Sciatic nerve (tissue), 2 donors: ENCODE data around the gene TPSG1. TPM values are rescaled to one million over a fixed set of nuclear protein-coding genes. Genes with fewer than 3 reads are reported as not detected.
"Not testable (repeated sequence)": the region's sequence is repeated elsewhere in the genome, so short reads cannot be mapped to it uniquely, and the experiment has no call there.

Experiments
- ATAC-seq: fragments of 200-7000 bp; cut with Tn5 transposase; one replicate; pipeline ENCODE4 v1.9.1; 2020; ENCODE audit warnings: mild to moderate bottlenecking, moderate library complexity
- DNase-seq: peaks from one replicate; pipeline ENCODE4 v3.0.0-alpha.2; 2020; ENCODE audit warnings: low spot score
- intact Hi-C: fragments of 100-400 bp; cut with DNase I; formaldehyde crosslinking; loops from one replicate; pipeline ENCODE4 v1.14.2; 2022
- total RNA-seq: library from RNA; stranded (reverse); fragmentation: NEBNext Ultra II Directional; extraction: Animal tissue kit (Norgen Biotek cat#: 25700); gene quantifications from one replicate; pipeline ENCODE4 v1.2.1, GENCODE V29; 2021
- donor health status: DM: no; HTN: no; CAD: no.
- donor health status: DM: no; HTN: no; CAD: no.

TPSG1 gene
- total RNA-seq, 1 donor from 2014 or later = 0.45 TPM

DNA sequence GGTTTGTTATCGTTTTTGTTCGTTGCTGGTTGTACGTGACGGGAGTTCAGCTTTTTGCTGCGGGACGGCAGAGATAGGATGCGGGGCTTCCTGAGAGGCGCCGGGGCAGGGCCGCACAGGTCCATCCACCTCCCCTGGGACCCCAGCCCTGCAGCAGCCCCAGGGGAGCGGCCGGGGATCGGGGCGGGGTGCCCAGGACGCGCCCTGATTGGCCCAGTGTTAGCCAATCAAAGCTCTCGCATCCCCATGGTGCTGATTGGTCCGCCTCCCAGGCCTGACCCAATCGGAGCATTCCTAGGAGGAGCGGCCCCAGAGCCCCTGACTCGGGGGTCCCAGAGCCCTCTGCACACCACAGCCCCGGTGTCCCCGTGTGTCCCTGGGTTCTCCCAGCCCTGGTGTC, 13.8 kb upstream of the TPSG1 start:
- intact Hi-C loops, DNase-seq, ATAC-seq: not testable (repeated sequence)

DNA sequence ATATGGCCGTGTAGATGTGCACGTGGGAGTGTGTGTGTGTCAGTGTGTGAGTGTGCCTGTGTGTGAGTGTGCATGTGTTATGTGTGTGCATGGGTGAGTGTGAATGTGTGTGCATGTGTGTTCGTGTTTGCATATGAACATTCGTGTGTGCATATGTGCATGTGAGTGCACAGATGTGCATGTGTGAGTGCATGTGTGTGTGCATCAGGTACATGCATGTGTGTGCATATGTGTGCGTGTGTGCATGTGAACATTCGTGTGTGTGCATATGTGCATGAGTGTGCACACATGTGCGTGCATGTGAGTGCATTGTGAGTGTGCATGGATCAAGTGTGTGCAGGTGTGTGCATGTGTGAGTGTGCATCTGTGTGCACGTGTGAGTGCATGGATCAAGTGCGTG, 12.9 kb upstream of the TPSG1 start:
- intact Hi-C loops = no loop called here
- no peak for ATAC-seq
- DNase-seq = no peak

GRCh38 chr16:1236659-1237058, 11.6 kb upstream of the TPSG1 start:
- intact Hi-C loops, DNase-seq: not testable (repeated sequence)
- ATAC-seq = peak; percentile 38

DNA sequence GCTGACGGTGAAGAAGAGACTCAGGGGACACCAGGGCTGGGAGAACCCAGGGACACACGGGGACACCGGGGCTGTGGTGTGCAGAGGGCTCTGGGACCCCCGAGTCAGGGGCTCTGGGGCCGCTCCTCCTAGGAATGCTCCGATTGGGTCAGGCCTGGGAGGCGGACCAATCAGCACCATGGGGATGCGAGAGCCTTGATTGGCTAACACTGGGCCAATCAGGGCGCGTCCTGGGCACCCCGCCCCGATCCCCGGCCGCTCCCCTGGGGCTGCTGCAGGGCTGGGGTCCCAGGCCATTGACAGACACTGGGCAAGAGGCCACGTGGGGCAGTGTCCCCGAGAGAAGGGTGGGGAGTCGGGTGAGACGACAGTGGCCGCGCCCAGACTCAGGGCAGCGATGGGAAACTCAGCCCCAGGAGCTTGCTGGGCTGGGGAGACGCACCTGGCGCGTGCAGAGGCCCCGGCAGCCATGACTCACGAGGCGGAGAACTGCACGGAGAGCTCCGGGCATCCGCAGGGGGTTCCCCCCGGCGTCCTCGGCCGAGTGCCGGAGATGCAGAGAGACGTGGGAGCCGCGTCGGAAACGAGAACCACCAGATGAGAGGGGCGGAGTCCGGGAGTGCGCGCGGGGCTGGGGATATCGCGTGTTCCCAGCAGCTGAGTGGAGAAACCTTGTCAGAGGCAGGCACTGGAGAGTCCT, 7.1 kb upstream of the TPSG1 start:
- DNase-seq, ATAC-seq, intact Hi-C loops: not testable (repeated sequence)

DNA sequence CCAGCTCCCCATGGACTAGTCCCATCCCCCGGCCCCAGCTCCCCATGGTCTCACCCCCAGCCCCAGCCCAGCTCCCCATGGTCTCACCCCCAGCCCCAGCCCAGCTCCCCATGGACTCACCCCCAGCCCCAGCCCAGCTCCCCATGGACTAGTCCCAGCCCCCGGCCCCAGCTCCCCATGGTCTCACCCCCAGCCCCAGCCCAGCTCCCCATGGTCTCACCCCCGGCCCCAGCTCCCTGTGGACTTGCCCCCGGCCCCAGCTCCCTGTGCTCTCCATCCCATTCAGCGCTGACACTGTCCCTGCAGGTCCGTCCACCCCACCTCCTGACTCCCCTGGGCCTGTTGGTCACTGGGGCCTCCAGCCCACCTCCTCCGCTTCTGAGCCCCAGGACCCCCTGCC, 6.2 kb upstream of the TPSG1 start:
- intact Hi-C loops, ATAC-seq, DNase-seq: not testable (repeated sequence)

GRCh38 chr16:1230471-1231212, 5.6 kb upstream of the TPSG1 start:
- DNase-seq, ATAC-seq, intact Hi-C loops: not testable (repeated sequence)

- DNase-seq, intact Hi-C loops: not testable (repeated sequence)
- ATAC-seq = peak; percentile 20
Measured at GRCh38 chr16:1230084-1230470, 5.0 kb upstream of the TPSG1 start, which contains the start of gene TPSB2. TPSB2 (minus strand) TSS chr16:1230184; CDS start chr16:1229951, 233 bp downstream.

GRCh38 chr16:1229476-1229875, 4.4 kb upstream of the TPSG1 start:
- intact Hi-C loops, DNase-seq, ATAC-seq: not testable (repeated sequence)

GRCh38 chr16:1228227-1228626, 3.2 kb upstream of the TPSG1 start:
- ATAC-seq, DNase-seq, intact Hi-C loops: not testable (repeated sequence)

DNA sequence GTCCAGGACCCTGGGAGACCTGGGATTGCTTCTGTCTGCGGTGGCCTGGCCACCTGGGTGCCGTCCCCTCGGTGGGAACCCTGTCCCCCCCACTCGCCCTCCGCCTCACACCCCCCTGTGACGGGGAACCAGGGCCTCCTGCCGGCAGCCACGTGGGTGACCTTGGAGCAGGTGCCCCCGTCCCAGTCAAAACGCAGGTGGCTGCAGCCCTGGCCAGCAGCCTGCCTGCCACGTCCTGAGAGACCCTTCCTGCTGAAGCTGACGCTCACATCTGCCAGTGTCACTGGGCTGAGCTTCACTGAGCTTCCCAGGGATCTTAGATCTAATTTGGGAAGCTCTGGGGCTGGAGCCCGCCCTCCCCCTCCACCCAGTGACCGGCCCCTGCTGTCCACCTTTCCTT, 1.6 kb upstream of the TPSG1 start:
- intact Hi-C loops, DNase-seq, ATAC-seq: not testable (repeated sequence)

- DNase-seq, intact Hi-C loops: not testable (repeated sequence)
- ATAC-seq = peak; percentile 38
Measured at GRCh38 chr16:1225728-1226311, 752 bp upstream of the TPSG1 start.

GRCh38 chr16:1224558-1224957, 510 bp downstream of the TPSG1 start:
- intact Hi-C loops = no loop called here

DNA sequence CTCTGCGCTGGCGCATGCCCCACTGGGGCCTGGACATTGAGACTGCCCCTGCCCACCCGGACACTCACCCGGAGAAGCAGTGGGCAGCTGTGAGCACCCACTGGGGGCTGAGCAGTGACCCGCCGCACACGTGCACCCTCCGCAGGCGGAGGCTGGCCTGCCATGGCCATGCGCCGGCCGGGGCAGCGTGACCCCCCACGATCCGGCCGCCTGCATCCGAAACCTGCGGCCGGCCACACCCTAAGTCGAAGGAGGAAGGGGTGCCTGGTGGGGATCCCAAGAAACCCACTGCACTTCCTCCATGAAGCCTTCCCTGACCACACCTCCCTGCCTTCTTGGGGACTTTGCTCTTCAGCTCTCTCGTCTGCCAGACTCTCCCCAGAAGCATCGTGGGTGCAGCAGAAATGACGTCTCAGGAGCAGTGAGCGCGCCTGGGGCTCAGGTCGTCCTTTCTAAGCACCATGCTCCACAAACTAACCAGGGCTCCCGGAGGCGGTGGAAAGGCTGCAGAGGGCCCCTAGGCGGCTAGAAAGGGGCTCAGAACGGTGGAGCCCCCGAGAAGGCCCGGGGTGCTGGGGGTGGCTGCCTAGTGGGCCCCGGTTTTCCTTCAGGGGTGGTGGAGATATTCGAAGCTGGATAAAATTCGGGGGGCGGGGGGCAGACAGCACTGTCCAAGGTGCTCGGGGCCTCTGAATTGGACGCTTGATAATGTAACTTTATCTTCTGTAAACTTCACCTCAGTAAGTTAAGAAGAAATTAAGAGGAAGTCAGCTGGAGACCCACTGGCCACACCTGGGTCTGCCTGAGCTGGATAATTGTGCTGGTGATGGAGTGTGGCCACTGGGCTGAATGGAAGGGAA, 1.5 kb downstream of the TPSG1 start:
- ATAC-seq = no peak
- no peak for DNase-seq
- intact Hi-C loops = no loop called here

More at GRCh38 chr16:1224558-1224957, 510 bp downstream of the TPSG1 start:
- ATAC-seq = no peak
- DNase-seq = no peak

DNA sequence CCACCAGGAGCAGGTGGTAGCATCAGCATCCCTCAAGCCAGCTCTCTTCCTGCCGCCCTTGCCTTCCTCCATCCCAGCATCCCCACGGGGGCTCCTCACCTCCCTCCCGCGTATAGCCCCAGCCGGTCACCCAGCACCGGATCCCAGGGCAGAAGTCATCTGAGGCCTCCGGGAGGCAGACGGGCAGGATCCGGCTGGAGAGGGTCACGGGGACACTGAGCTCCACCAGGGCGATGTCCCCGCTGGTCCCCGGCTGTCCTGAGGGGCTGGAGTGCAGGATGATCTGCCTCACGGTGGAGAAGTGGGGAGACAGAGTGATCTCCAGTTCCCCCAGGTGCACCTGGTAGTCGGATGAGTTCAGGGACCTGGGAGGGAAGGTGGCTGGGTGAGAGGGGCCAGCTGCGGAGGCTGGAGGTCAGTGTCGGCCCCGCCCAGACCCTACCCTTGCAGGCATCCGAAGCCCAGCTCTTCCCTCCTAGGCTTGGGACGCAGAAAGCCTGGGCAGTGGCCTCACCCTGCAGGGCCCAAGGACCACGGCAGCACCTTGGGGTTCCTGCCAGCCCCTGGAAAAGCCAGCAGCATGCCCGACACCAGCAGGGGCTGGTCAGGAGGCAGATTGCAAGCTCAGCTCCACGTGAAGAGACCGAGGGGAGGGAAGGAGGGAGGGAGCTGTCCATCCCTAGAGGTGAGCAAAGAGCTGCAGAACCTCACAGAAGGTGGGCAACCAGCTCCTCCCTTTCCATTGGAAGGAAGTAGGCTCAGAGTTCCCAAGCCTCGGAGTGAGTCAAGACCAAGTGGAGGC, 2.3 kb downstream of the TPSG1 start:
- intact Hi-C loops = no loop called here
- ATAC-seq (no peak), DNase-seq (no peak)

GRCh38 chr16:1221628-1222552, 3.2 kb downstream of the TPSG1 start:
- intact Hi-C loops = no loop called here
- ATAC-seq = no peak

DNA sequence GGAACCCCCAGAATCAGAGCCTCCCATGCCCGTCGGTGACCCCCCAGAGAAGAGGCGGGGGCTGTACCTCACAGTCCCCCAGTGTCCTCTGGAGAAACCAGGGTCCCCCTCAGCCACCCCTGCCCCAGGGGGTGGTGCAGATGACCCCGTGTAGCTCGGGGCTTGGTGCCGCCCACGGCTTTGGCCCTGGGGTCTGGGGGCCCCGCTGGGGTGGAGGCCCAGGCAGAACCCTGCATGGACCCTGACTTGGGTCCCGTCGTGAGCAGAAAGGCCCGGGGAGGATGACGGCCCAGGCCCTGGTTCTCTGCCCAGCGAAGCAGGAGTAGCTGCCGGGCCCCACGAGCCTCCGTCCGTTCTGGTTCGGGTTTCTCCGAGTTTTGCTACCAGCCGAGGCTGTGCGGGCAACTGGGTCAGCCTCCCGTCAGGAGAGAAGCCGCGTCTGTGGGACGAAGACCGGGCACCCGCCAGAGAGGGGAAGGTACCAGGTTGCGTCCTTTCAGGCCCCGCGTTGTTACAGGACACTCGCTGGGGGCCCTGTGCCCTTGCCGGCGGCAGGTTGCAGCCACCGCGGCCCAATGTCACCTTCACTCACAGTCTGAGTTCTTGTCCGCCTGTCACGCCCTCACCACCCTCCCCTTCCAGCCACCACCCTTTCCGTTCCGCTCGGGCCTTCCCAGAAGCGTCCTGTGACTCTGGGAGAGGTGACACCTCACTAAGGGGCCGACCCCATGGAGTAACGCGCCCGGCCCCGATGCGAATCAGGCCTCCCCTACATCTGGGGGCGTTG, 4.0 kb downstream of the TPSG1 start:
- no peak for DNase-seq
- intact Hi-C loops = no loop called here
- no peak for ATAC-seq

More at GRCh38 chr16:1221628-1222552, 3.2 kb downstream of the TPSG1 start:
- DNase-seq = no peak
